ENCODE measurements around the gene HOXA10.

HOXA10 gene

GRCh38 chr7:27152816-27153442 is 21.2 kb downstream of the HOXA10 start:
- no peaks in the 10 kb centered on the region for H3K9me3 ChIP-seq
- H3K27me3 ChIP-seq: peaks cover 100% of the 10 kb centered on the region
- no peak for TF ChIP-seq CTCF (IDR thresholded peaks at IDR 0.05; ENCODE audit: low read depth, low read length)
- H3K4me3 ChIP-seq (ENCODE audit: low read depth, low read length): no peak overlapping the region
- peak; percentile 3 for DNase-seq
- H3K4me1 ChIP-seq: no peaks in the 10 kb centered on the region
- no peaks in the 10 kb centered on the region for H3K36me3 ChIP-seq

GRCh38 chr7:27151931-27152815 is 21.9 kb downstream of the HOXA10 start, which contains the start of gene HOXA3:
TSS of gene HOXA3 (minus strand) at chr7:27152583. CDS start at chr7:27110640, 41,943 bp downstream.
- no peak for TF ChIP-seq CTCF (IDR thresholded peaks at IDR 0.05; ENCODE audit: low read depth, low read length)
- DNase-seq: peak; percentile 10
- H3K4me1 ChIP-seq: no peaks in the 10 kb centered on the region
- peaks cover 100% of the 10 kb centered on the region for H3K27me3 ChIP-seq
- no peak within 1 kb of the TSS; the same call in 1 of the 2 replicates for H3K4me3 ChIP-seq (ENCODE audit: low read depth, low read length)
- H3K36me3 ChIP-seq: no peaks in the 10 kb centered on the region
- no peaks in the 10 kb centered on the region for H3K9me3 ChIP-seq

- TF ChIP-seq CTCF (IDR thresholded peaks at IDR 0.05; ENCODE audit: low read depth, low read length): no peak
- no peak for DNase-seq
These were observed 22.7 kb downstream of the HOXA10 start for GRCh38 chr7:27151341-27151930.

GRCh38 chr7:27150568-27151340 is 23.4 kb downstream of the HOXA10 start:
- peak; percentile 77 for DNase-seq
- Histone ChIP-seq H3K27me3 (peaks cover 100% of the 10 kb centered on the region), H3K9me3 (no peaks in the 10 kb centered on the region), H3K36me3 (no peaks in the 10 kb centered on the region), H3K4me1 (no peaks in the 10 kb centered on the region), H3K4me3 (ENCODE audit: low read depth, low read length) (peak overlapping the region; percentile 56)
- TF ChIP-seq CTCF (IDR thresholded peaks at IDR 0.05; ENCODE audit: low read depth, low read length): peak; percentile 72

More at GRCh38 chr7:27151341-27151930, 22.7 kb downstream of the HOXA10 start:
- Histone ChIP-seq H3K4me1 (no peaks in the 10 kb centered on the region), H3K27me3 (peaks cover 100% of the 10 kb centered on the region), H3K36me3 (no peaks in the 10 kb centered on the region), H3K9me3 (no peaks in the 10 kb centered on the region), H3K4me3 (ENCODE audit: low read depth, low read length) (peak overlapping the region; percentile 56)

- Histone ChIP-seq H3K36me3 (no peaks in the 10 kb centered on the region), H3K9me3 (no peaks in the 10 kb centered on the region), H3K4me1 (no peaks in the 10 kb centered on the region), H3K27me3 (peaks cover 100% of the 10 kb centered on the region), H3K4me3 (ENCODE audit: low read depth, low read length) (peak overlapping the region; percentile 56)
- TF ChIP-seq CTCF (IDR thresholded peaks at IDR 0.05; ENCODE audit: low read depth, low read length): no peak
- DNase-seq: no peak
These were observed 24.1 kb downstream of the HOXA10 start for GRCh38 chr7:27149842-27150567.
